ENCODE data around the gene PDE7B. TPM values are rescaled to one million over a fixed set of nuclear protein-coding genes. Genes with fewer than 3 reads are reported as not detected.

Gene PDE7B
- total and polyA plus RNA-seq, 2 donors (not counting 1 experiment from before 2014, with no cell fraction given) = 2.6 to 7.5 TPM

DNA sequence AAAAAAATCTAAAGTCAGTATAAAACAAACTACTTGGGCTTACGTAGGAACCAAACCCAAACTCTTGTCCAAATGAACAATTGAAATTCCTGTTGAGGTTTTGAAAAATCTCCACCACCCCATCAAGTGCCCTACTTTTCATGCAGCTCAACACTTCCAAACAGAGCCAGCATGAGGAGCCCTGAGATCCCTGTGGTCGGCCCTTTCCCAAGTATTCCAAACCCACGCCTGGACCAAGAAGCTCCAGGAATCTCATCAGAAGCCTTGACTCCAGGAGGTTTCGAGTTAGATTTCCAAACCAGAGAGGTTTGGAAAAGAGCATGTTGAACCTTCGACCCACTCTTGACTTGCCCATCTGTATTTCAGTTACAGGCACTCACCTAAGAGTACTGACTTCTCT is 219.3 kb downstream of the PDE7B start:
- ATAC-seq (ENCODE audit: low read depth) (no peak), DNase-seq (no peak)
- WGBS (ENCODE audit: insufficient coverage) = 92% methylated on average over 5 of the region's 5 CpGs
- no peak overlapping the region for H3K4me2 ChIP-seq (replicated peaks; ENCODE audit: low read depth, low read length, poor library complexity, severe bottlenecking)
- no peak overlapping the region for H3K27ac ChIP-seq (ENCODE audit: low read length in 2 of 2)
- no peak overlapping the region for H3K4me3 Mint-ChIP-seq
- no peak overlapping the region for H3K4me3 ChIP-seq (ENCODE audit: control extremely low read depth in 1 of 5, extremely low read depth in 1 of 5, insufficient read depth in 1 of 5, low read depth in 2 of 5, low read length in 4 of 5)
- H3K4me1 ChIP-seq (ENCODE audit: control insufficient read depth in 2 of 2, insufficient read depth in 2 of 2, low read length in 2 of 2) = no peaks in the 10 kb centered on the region
- H3K4me1 Mint-ChIP-seq = no peaks in the 10 kb centered on the region
- no peaks in the 10 kb centered on the region for H3K9me3 Mint-ChIP-seq (ENCODE audit: insufficient read depth)
- no peak for TF ChIP-seq EZH2 (IDR thresholded peaks at IDR 0.05; ENCODE audit: borderline replicate concordance, insufficient read depth, low read depth, low read length, poor library complexity, severe bottlenecking)
- TF ChIP-seq, protein P1, sequence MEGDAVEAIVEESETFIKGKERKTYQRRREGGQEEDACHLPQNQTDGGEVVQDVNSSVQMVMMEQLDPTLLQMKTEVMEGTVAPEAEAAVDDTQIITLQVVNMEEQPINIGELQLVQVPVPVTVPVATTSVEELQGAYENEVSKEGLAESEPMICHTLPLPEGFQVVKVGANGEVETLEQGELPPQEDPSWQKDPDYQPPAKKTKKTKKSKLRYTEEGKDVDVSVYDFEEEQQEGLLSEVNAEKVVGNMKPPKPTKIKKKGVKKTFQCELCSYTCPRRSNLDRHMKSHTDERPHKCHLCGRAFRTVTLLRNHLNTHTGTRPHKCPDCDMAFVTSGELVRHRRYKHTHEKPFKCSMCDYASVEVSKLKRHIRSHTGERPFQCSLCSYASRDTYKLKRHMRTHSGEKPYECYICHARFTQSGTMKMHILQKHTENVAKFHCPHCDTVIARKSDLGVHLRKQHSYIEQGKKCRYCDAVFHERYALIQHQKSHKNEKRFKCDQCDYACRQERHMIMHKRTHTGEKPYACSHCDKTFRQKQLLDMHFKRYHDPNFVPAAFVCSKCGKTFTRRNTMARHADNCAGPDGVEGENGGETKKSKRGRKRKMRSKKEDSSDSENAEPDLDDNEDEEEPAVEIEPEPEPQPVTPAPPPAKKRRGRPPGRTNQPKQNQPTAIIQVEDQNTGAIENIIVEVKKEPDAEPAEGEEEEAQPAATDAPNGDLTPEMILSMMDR (IDR thresholded peaks at IDR 0.05) = no peak
- no peak overlapping the region for H2AFZ ChIP-seq (ENCODE audit: insufficient read depth, low read depth, low read length, poor library complexity, severe bottlenecking)
- no peaks in the 10 kb centered on the region for H3K9me3 ChIP-seq (ENCODE audit: control extremely low read depth in 1 of 3, control insufficient read depth in 2 of 3, insufficient read depth in 1 of 3, low read length in 2 of 3)
- H3K79me2 ChIP-seq (ENCODE audit: control insufficient read depth, insufficient read depth, low read length) = no peaks in the 10 kb centered on the region
- no peak overlapping the region for H3K9ac ChIP-seq (ENCODE audit: low read length)
- intact Hi-C loops (cut with micrococcal nuclease) = no loop called here
- no peaks in the 10 kb centered on the region for H4K20me1 ChIP-seq (ENCODE audit: control insufficient read depth, insufficient read depth, low read length, poor library complexity, severe bottlenecking)
- no peaks in the 10 kb centered on the region for H3K27me3 Mint-ChIP-seq
- no peaks in the 10 kb centered on the region for H3K27me3 ChIP-seq (replicated peaks in 1 of 4; ENCODE audit: control extremely low read depth in 1 of 4, control insufficient read depth in 3 of 4, insufficient read depth in 4 of 4, low read length in 3 of 4)
- ChIA-PET POLR2A (no interaction called here), CTCF (no interaction called here)
- H3K27ac Mint-ChIP-seq = no peak overlapping the region
- no peaks in the 10 kb centered on the region for H3K36me3 ChIP-seq (replicated peaks in 1 of 2; ENCODE audit: control extremely low read depth in 1 of 2, control insufficient read depth in 1 of 2, extremely low read depth in 1 of 2, insufficient read depth in 2 of 2, low read length in 1 of 2)

- H3K4me3 ChIP-seq (ENCODE audit: control extremely low read depth in 1 of 5, extremely low read depth in 1 of 5, insufficient read depth in 1 of 5, low read depth in 2 of 5, low read length in 4 of 5) = no peak overlapping the region
- no peak overlapping the region for H2AFZ ChIP-seq (ENCODE audit: insufficient read depth, low read depth, low read length, poor library complexity, severe bottlenecking)
- no peaks in the 10 kb centered on the region for H4K20me1 ChIP-seq (ENCODE audit: control insufficient read depth, insufficient read depth, low read length, poor library complexity, severe bottlenecking)
- TF ChIP-seq, protein P1 (IDR thresholded peaks at IDR 0.05) = no peak
- TF ChIP-seq EZH2 (IDR thresholded peaks at IDR 0.05; ENCODE audit: borderline replicate concordance, insufficient read depth, low read depth, low read length, poor library complexity, severe bottlenecking) = no peak
- no peaks in the 10 kb centered on the region for H3K27me3 ChIP-seq (replicated peaks in 1 of 4; ENCODE audit: control extremely low read depth in 1 of 4, control insufficient read depth in 3 of 4, insufficient read depth in 4 of 4, low read length in 3 of 4)
- no peaks in the 10 kb centered on the region for H3K4me1 ChIP-seq (ENCODE audit: control insufficient read depth in 2 of 2, insufficient read depth in 2 of 2, low read length in 2 of 2)
- ATAC-seq (ENCODE audit: low read depth) (no peak), DNase-seq (no peak)
- Mint-ChIP-seq H3K27me3 (no peaks in the 10 kb centered on the region), H3K4me1 (no peaks in the 10 kb centered on the region), H3K9me3 (ENCODE audit: insufficient read depth) (no peaks in the 10 kb centered on the region), H3K4me3 (no peak overlapping the region), H3K27ac (no peak overlapping the region)
- H3K36me3 ChIP-seq (replicated peaks in 1 of 2; ENCODE audit: control extremely low read depth in 1 of 2, control insufficient read depth in 1 of 2, extremely low read depth in 1 of 2, insufficient read depth in 2 of 2, low read length in 1 of 2) = no peaks in the 10 kb centered on the region
- H3K4me2 ChIP-seq (replicated peaks; ENCODE audit: low read depth, low read length, poor library complexity, severe bottlenecking) = no peak overlapping the region
- H3K9ac ChIP-seq (ENCODE audit: low read length) = no peak overlapping the region
- no peak overlapping the region for H3K27ac ChIP-seq (ENCODE audit: low read length in 2 of 2)
- no peaks in the 10 kb centered on the region for H3K79me2 ChIP-seq (ENCODE audit: control insufficient read depth, insufficient read depth, low read length)
- WGBS (ENCODE audit: insufficient coverage) = 98% methylated on average over 6 of the region's 7 CpGs
- POLR2A ChIA-PET = no interaction called here
- intact Hi-C loops (cut with micrococcal nuclease) = no loop called here
- CTCF ChIA-PET = interaction anchor here (0.6 kb wide), 1 partner anchor 619 kb away, joined by 3 read pairs; no protein-coding TSS in a partner anchor
- no peaks in the 10 kb centered on the region for H3K9me3 ChIP-seq (ENCODE audit: control extremely low read depth in 1 of 3, control insufficient read depth in 2 of 3, insufficient read depth in 1 of 3, low read length in 2 of 3)
These were observed 221.2 kb downstream of the PDE7B start for GRCh38 chr6:136072691-136073090.
